GM18858 (cell line): Measurements from ENCODE around the gene JUN.

Experiments
- ATAC-seq: cut with Tn5 transposase; IDR thresholded peaks from one replicate; pipeline ENCODE4 v1.9.1; 2021; ENCODE audit not compliant: unreplicated experiment

Gene JUN

DNA sequence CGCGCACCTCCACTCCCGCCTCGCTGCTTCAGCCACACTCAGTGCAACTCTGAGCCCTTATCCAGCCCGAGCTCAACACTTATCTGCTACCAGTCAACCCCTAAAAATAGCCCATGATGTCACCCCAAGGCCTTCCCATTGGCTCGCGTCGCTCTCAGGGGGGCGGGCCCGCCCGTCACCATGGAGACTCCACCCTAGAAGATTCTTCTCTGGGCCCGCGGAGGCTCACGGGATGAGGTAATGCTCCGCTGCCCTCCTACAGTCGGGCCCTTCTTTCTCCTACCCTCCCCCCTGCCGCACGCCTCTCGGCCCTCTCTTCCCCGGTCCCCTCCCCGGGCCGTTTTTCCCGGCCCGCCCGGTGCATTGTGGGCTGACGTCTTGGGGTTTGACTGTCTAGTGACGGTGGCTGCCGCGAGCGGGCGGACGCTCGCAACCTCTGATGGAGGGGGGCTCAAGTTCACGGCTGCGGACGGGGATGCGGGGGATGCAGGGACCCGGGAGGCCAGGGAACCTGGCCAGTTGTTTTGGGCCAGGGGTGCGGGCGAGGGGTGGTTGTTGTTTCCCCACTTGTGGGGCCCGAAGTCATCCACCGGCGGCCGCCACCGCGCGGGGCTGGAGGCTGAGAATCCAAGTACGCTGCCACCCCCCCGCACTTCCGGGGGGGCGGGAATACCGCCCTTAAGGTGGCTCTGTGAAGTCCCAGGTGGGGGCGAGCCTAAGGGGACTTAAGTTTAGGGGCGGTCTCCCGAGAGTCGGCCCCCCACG, at the start of gene JUN:
Gene JUN, minus strand, starts transcription at position 55 of the 765 bp plus-strand sequence. CDS start 977 bp downstream, outside the sequence.
- ATAC-seq: peak; percentile 85

DNA sequence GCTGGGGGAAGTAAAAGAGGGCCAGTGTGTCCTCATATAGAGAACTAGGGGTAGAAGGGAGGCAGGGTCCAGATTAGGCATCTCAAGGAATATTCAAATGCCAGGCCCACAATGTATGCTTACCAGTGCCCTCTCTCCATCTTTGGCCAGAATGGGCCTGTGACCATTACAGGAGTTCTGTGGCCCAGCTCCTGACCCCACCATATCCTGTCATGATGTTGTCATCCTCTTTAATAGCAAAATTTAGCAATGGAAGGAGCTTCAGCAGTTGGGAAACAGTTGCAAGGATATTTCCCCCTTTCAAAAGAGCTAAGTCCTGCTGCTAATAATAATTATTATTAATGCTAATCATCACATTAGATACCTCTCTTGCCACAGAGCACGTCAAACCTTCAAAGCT, 49.3 kb upstream of the JUN start:
- no peak for ATAC-seq

DNA sequence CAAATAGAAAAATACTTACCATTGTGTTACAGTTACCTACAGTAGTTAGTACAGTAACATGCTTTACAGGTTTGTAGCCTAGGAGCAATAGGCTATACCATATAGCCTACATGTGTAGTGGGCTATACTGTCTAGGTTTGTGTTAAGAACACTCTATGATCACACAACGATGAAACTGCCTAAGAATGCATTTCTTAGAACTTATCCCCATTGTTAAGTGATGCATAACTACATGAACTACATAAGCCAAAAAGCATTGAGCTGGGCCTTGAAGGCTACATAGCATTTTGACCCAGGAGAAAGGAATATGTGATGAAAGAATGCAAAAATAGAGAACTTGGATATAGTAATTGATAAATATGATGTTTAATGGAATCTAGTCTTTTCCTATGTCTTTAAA, 46.4 kb upstream of the JUN start:
- no peak for ATAC-seq

DNA sequence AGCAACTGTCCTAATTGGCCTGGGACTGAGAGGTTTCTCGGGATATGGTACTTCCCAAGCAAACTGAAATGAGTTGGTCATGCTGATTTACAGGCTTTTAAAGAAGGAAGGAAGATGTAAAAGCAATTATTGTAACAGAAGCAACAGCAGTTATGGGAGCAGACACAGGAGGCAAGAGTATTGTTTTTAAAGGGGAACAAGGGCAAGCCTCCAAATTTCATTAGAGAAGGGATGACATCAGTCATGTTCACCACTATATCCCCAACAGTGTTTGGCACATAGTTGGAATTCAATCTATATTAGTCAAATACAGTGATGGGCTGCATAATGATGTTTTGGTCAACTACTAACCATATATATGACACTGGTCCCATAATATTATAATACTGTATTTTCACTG, 46.0 kb upstream of the JUN start:
- ATAC-seq: no peak

DNA sequence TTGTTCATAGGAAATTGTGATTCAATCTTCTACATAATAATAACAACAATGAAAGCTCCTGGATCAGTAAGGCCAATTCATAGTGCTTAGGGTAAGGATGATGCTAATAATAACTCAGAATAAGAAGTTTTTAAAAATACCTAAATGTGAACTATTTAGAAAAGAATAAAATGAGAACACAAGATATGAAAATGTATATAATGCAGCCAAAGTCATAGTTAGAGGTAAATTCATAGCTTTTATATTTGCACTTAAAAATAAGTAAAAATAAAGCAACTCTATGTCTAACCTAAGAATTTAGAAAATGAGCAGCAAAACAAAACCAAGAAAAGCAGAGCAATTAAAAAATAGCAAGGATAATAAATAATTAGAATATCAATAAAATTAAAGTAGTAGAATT, 43.5 kb upstream of the JUN start:
- no peak for ATAC-seq

DNA sequence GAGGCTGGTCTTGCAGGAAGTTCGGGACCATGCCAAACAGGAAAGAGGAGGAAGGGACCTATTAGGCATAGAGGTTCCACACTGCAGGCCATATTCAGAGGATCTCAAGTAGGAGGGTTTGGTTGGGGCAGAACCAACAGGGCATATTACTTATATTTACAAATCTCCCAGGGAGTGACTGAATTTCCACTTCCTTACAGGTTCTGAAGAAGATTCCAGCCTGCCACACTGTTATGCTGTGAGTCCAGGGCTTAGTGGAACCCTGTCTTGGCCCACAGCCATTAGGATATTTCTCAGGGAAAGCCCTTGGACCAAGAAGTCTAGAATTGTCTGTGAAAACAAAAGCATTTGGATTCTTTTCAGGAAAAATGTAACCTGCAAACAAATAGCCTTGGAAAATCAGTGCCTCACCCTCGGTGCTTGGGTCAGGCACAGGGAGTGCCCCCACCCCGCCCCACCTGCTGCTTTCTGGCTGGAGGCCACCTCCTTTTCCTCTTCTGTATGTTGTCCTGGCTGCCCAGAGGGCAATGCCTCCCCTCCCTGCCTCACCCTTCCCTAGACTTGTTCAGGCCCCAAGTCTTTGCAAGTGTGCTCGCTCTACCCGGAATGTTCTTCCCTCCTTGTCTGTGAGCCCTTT, 41.0 kb upstream of the JUN start:
- no peak for ATAC-seq

DNA sequence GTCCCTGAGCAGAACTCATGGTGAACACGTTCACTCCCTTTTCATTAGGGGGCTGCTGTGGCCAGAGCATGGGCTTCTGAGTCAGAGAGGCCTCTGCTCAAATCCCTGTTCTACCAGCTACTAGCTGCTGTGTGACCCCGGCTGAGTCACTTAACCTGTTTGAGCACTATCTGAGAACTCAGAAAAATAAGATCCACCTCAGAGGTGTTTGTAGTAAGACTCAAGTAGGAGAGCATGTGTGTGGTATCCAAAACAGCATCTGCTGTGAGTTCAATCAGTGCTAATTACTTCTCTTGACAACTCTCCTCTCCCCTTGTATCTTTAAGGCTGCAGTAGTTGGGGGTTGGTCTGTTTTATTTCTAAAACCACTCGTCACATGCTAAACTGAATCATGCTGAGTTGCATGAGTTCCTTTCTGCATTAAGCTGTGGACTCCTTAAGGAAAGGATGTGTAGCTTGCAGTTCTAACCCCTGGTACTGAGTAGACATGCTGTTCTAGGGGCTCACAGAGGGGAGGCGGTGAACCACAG, 39.7 kb upstream of the JUN start:
- ATAC-seq: no peak

DNA sequence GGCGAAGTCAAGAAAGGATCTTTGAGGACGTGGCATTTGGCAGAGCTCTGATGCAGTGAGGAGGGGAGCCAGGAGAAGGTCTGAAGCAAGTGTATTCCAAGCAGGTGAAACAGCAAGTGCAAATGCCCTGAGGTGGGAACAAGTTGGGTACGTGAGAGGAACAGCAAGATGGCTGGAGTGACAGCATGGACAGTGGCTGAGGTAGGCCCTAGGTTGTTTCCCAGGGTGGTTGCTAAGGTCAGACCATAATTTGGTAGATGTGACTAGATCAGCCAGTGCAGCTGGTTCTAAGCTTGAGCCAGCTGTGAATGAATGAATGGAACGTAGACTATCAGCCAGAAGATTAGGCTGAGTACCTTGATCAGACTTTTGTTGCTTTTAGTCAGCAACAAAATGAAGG, 37.5 kb upstream of the JUN start:
- no peak for ATAC-seq

DNA sequence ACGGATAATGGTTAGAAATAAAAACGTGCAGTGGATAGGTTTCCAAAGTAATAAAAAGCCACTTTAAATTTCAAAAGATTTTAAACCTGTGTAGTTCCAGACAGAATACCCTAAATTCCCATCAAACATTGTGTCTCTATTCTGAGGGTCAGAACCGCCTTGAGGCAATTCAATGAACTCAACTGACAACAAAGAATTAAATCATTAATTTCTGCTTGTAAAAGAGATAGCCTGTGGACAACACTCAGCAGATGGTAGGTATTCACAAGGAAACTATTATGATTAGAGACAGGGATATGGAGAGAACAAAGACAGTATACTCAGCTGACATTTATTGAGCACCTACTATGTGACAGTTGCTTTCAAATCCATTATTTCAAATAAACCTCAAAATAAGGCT, 35.1 kb upstream of the JUN start:
- no peak for ATAC-seq

DNA sequence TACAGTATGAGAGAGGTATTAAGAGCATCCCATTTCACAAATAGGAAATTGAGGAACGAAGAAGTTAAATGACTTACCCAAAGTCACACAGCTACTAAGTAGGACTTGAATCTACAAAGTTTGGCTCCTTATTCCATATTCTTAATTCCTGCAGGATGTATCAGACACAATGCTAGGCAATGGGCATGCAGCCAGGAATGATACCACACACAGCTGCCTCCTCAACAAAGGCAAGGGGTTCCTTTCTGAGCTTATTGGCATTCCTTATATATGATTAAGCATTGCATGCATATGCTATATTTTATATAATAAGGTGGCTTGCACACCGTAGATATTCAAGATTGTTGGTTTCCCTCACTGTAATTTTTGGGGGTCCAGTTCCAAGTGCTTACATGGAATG, 34.2 kb upstream of the JUN start:
- ATAC-seq: no peak

DNA sequence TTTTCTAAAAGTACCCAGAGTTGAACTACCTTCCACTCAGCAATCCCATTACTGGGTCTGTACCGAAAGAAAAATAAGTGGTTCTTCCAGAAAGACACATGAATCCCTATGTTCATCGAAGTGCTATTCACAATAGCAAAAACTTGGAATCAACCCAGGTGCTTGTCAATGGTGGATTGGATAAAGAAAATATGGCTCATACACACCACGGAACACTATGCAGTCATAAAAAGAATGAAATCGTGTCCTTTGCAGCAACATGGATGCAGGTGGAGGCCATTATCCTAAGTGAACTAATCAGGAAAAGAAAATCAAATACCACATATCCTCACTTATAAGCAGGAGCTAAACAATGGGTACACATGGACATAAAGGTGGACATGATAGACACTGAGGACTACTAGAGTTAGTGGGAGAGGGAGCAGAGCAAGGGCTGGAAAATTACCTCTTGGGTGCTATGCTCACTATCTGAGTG, 32.9 kb upstream of the JUN start:
- no peak for ATAC-seq

DNA sequence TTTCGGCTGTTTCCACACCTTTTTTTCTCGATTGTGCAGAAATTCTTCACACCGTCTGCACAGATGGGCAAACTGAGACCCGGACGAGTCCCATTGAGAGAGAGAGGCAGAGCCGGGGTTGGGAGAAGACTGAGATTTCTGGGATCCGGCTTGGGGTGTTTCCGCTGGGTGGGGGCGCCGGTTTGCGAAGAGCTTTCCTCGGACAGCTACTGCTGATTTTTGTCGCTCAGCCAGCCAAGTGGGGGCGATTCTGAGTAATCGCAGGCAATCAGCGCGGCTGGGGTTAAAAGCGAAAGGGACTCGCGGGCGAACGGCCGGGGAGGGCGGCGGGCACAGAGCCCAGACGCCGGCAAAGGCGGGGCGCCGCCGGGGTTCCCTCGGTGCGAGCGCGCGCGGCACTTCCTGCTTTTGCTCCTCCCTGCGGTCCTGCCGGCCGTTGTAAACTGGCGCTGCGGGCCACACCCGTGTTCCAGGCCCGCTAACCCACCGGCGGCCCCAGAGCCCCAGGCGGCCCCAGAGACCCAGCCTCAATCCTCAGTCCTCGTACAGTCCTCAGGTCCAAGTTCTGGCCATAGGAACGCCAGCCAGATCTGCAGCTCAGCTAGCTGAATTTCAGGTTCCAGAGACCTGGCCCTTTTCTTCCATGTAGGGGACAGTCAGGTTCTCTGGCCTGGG, 32.4 kb upstream of the JUN start:
- ATAC-seq: peak; percentile 80

DNA sequence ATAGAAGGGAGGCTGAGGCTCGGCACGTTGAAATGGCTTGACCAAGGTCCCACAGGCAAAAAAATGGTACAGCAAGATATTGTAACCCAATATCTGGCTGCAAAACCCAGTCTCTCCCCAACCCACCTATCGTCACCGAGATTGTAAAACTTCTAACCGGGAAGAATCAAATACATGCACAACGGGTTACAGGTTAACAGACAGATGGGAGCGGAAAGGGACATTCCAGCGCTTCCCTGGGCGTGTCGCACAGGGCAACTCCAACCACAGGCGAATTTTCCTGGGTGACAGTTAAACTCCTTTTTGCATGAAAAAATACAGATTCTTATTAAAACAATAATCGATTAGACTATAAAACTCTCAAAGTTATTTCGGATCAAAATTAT, 31.8 kb upstream of the JUN start:
- ATAC-seq: no peak

DNA sequence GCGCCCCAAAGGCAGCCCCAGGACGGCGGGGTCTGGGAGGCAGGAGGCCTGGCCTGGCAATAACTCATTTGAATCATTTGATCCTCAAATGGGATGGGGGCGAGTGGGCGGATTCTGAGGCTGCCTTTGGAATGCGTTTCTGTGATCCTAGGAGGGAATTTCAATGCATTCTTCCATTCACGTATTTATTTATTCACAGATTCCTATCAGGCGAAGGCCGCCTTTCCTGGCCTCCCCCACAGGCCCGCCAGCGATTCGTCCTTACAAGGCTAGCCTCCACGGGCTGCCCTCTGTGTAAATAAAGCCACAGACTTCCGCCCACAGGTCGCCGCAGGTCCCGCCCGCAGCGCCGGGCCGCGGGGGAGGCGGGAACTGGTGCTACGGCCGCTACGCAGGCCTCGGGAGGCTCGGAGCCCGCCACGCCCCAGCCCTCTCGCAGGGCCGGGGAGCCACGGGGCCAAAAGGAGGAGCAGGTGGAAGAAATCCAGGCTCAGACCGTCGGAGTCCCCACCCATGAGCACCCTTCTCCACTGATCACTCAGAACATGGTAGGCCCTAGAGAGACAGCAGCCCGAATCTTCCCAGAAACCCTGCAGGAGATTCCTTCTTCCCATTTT, 31.3 kb upstream of the JUN start:
- no peak for ATAC-seq

DNA sequence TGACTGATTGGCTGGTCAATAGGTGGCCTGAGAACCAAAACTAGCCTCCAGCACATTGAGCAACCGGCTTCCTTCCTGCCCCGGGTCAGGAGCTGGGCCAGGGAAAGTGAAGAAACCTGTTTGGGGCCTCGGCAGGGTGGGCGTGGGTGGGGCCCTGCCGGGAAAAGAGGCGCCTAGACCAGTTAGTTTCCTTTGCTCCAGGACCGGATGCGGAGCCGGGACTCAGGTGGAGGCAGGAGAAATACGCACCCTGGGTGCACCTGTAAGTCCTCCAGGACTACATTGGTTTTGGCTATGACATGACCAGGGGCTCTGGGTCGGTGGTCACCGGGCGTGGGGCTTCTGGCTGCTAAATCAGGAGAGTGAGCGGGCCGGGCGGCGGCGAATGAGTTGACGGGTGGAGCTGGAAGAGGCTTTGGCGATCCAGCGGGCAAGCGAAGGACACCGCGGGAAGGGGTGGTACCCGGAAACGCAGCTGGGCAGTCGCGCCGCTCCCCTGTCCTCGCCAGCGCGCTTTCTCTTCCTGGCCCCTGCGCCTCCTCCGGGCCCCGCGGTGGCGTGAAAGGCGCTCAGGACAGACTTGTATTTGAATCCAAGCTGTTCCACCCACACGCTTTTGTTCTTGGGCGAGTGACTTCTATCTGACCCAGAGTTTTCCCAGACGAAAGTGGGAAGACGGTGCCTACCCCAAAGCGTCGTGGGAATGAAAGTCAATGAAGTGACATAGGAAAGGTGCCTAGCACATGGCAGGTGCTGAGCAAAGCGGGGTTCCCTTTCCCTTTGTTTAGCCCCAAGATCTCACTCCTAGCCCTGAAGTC, 30.6 kb upstream of the JUN start:
- ATAC-seq: no peak

DNA sequence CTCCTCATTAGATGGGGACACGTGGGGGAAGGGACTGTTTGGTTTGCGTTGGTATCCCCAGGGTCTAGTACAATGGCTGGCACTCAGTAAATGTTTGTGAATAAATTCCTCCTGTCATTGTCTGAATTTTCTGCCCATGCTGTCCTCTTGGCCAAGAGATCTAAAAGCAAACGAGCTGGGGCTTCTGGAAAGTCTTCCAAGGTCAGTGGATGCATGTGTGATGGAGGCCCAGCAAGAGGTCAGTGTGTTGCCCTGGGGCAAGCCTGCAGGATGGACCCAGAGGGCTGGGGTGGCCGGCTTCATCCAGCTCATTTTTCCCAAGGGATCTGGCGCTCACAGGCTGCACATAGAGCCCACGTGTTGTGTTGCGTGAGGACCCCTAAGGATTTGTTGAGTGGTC, 30.0 kb upstream of the JUN start:
- no peak for ATAC-seq

DNA sequence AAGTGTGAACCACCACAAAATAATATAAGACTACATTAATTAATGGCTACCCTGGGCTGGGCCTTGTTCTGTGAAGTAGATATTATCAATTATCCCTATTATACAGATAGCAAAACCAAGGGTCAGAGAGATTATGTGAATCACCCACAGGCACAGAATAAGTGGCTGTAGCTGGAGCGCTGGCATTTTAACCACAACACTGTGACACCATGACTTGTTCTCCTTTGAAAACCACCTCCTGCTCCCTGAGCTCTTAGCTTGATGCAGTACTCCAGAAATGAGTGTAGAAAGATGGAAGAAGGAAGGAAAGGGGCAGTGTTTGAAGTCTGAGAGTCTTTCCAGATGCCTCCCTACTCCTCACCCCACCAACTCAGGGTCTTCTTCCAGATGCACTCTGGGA, 29.5 kb upstream of the JUN start:
- no peak for ATAC-seq

DNA sequence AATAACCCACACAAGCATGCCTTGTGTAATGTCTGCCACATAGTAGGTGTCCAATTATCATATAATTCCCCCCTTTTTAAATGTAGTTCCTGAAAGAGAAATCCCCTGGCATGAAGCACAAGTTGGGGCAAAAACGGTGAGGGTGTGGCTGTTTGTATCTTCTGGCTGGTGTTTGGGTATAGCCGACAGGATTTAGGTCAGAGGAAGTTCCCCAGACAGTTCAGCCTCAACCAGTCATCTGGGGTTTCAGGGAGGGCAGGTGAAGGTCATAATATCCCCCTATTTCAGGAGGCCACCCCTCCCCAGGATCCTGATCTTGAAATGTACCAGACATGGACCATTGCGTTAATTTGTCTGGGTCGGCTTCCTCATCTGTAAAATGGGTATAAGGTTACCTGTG, 29.1 kb upstream of the JUN start:
- ATAC-seq: no peak

DNA sequence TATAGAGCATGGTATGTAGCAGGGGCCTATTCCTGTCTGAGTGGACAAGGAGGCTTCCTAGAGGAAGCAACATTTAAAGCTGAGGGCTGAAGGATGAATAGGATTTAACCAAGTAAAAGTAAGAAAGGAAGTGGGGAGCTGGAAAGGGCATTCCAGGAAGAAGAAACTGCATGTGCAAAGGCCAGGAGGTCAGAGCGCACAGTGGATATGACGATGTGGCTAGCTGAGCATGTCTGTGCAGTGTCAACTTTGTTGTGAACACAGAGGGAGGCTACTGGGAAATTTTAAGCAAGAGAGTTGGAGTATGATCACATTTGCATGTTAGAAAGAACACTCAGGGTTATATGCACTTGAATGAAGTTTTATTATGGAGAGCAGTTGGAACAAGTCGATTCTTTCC, 28.6 kb upstream of the JUN start:
- no peak for ATAC-seq

DNA sequence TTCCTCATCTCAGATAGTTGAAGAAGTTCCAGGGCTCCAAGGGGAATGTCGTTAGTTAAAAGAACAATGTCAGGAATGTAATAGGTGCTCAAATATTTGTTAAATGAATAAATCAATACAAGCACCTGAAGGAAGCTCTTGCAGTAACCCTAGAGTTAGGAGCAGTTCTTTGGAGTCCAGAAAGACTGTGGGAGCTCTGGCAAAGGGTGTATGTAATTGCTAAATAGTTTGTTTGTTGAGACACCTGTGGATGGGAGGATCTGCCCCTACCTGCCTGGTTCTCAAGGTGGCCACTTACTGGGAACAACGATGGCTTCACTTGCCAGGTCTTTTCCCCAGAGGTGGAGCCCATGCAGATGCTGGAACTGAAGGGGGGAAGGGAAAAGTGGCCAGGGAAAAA, 27.5 kb upstream of the JUN start:
- no peak for ATAC-seq
